Hepatocyte (in vitro differentiated cells): ENCODE results near the gene GAB3.

Experiments used
- EZH2 ChIP-seq: fragments of 200-600 bp; sonication (generic); IDR thresholded peaks from 2 replicates; pipeline ENCODE4 v1.6.1; 2016; ENCODE audit warnings: antibody characterized with exemption, mild to moderate bottlenecking, borderline replicate concordance
- TF ChIP-seq, protein P1 (sequence below): fragments of 200-600 bp; sonication (generic); IDR thresholded peaks from 2 replicates; pipeline ENCODE4 v1.5.1; 2016; ENCODE audit warnings: antibody characterized with exemption, mild to moderate bottlenecking; ENCODE audit not compliant: poor library complexity

DNA sequence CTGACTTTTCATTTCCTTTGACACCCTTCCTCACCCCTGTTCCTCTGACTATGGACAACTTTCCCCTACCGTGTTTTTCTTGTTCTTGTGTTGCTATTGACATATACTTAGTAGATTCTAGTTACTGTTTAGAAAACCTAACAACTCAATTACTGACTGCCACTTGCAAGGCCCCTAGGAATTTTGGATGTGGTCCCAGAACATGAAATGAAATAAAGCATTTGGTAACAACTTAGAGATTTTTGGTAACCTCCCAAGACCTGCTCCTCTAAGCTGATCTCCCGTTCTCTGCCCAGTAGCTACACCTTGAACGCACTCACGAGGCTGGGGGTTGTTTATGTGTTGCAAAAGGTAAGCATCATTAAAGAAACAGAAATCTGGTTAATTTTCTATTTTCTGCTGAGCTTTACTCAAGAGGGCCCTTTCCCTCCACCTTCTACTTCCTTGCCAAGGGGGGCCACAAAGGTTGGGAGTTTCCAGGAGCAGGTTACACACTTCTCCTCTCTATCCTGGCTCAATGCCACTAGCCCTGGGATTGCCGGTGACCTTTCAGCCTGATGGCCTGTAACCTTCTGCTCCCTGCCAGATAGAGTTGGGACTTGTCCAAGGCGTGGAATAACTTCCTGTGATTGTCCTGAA is 20.5 kb downstream of the GAB3 start:
- TF ChIP-seq, protein P1, sequence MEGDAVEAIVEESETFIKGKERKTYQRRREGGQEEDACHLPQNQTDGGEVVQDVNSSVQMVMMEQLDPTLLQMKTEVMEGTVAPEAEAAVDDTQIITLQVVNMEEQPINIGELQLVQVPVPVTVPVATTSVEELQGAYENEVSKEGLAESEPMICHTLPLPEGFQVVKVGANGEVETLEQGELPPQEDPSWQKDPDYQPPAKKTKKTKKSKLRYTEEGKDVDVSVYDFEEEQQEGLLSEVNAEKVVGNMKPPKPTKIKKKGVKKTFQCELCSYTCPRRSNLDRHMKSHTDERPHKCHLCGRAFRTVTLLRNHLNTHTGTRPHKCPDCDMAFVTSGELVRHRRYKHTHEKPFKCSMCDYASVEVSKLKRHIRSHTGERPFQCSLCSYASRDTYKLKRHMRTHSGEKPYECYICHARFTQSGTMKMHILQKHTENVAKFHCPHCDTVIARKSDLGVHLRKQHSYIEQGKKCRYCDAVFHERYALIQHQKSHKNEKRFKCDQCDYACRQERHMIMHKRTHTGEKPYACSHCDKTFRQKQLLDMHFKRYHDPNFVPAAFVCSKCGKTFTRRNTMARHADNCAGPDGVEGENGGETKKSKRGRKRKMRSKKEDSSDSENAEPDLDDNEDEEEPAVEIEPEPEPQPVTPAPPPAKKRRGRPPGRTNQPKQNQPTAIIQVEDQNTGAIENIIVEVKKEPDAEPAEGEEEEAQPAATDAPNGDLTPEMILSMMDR = no peak
- no peak for TF ChIP-seq EZH2
